Endothelial cell of umbilical vein (primary cell): ENCODE results near the gene DGKG. TPM values are rescaled to one million over a fixed set of nuclear protein-coding genes. Genes with fewer than 3 reads are reported as not detected.

Source experiments
- BruUV-seq: library from RNA; stranded (reverse); fragments of 400-500 nt; replicated peaks from 2 replicates; lab custom pipeline; 2021; lab: Mats Ljungman, UMichigan
- CTCF ChIA-PET: fragments of 300-600, 350-600 bp; sonication (Branson Sonifier 250); formaldehyde crosslinking; loops from one replicate; lab custom pipeline; 2021; ENCODE audit warnings: antibody characterized with exemption, inconsistent platforms; lab: Charles Lee
- POLR2A ChIA-PET: fragments of 300-600, 350-600 bp; sonication (Branson Sonifier 250); formaldehyde crosslinking; loops from one replicate; lab custom pipeline; 2021; ENCODE audit warnings: antibody characterized with exemption, inconsistent platforms; lab: Charles Lee
- DNase-seq: peaks from one replicate; pipeline ENCODE4 v3.0.0-alpha.2; 2011; ENCODE audit warnings: low read depth, low spot score
- FAIRE-seq: peaks from 2 replicates; lab custom pipeline; 2011; peaks lifted over from hg19 to GRCh38; lab: Jason Lieb, UNC
- H2AFZ ChIP-seq: 2 replicates; pipeline ENCODE4 v1.6.0; 2012; ENCODE audit warnings: low read depth, low read length, control low read depth, inconsistent platforms
- H3K27ac ChIP-seq: 2 replicates; pipeline ENCODE4 v1.5.1; 2011; ENCODE audit warnings: low read depth, mild to moderate bottlenecking, control low read depth, low read length, moderate library complexity; ENCODE audit not compliant: insufficient read depth
- H3K27me3 ChIP-seq, 2 experiments: 2 replicates each; pipeline versions ENCODE4 v1.6.0 to v1.6.1; 2011; ENCODE audit warnings: low read length in 2 of 2, mixed read lengths in 1 of 2; ENCODE audit not compliant: control insufficient read depth in 2 of 2, insufficient read depth in 2 of 2
- H3K36me3 ChIP-seq, 2 experiments: 2 replicates in 1 of 2; 3 replicates in 1 of 2; pipeline ENCODE4 v1.5.1; 2011; ENCODE audit warnings: low read length in 2 of 2, mild to moderate bottlenecking in 1 of 2, moderate library complexity in 1 of 2; ENCODE audit not compliant: control insufficient read depth in 2 of 2, insufficient read depth in 2 of 2; ENCODE audit errors: extremely low read depth in 1 of 2
- H3K4me1 ChIP-seq: 3 replicates; pipeline ENCODE4 v1.5.1; 2011; ENCODE audit warnings: mild to moderate bottlenecking, low read length; ENCODE audit not compliant: control insufficient read depth, insufficient read depth; ENCODE audit errors: extremely low read depth
- H3K4me2 ChIP-seq: 2 replicates; pipeline ENCODE4 v1.6.1; 2011; ENCODE audit warnings: low read length, control low read depth, mixed read lengths; ENCODE audit not compliant: insufficient read depth
- H3K4me3 ChIP-seq, 3 experiments: fragments of 200-600 bp in 1 of 3; sonication (generic), shearing (Covaris generic) in 1 of 3; replicated peaks in 1 of 3; 2 replicates each; pipeline ENCODE4 v1.5.1; 2011 to 2016; ENCODE audit warnings: control low read depth in 3 of 3, low read length in 3 of 3, mild to moderate bottlenecking in 2 of 3, inconsistent platforms in 1 of 3, low read depth in 1 of 3, moderate library complexity in 1 of 3; ENCODE audit not compliant: insufficient read depth in 1 of 3
- H3K79me2 ChIP-seq: 2 replicates; pipeline ENCODE4 v1.6.0; 2012; ENCODE audit warnings: low read length, inconsistent platforms; ENCODE audit not compliant: control insufficient read depth, insufficient read depth
- H3K9ac ChIP-seq: replicated peaks from 2 replicates; pipeline ENCODE3; 2011; ENCODE audit warnings: low read length, control low read depth; ENCODE audit not compliant: insufficient read depth; ENCODE audit errors: extremely low read depth
- H3K9me1 ChIP-seq: replicated peaks from 3 replicates; pipeline ENCODE4 v1.6.0; 2011; ENCODE audit warnings: mild to moderate bottlenecking, low read length; ENCODE audit not compliant: control insufficient read depth, insufficient read depth; ENCODE audit errors: extremely low read depth
- H3K9me3 ChIP-seq: replicated peaks from 2 replicates; pipeline ENCODE4 v1.5.1; 2012; ENCODE audit warnings: low read length, inconsistent platforms; ENCODE audit not compliant: control insufficient read depth, insufficient read depth
- H4K20me1 ChIP-seq: replicated peaks from 2 replicates; pipeline ENCODE3; 2011; ENCODE audit warnings: mild to moderate bottlenecking, low read length; ENCODE audit not compliant: control insufficient read depth, insufficient read depth; ENCODE audit errors: extremely low read depth
- EZH2 ChIP-seq: IDR thresholded peaks from 2 replicates; pipeline ENCODE4 v1.6.1; 2012; ENCODE audit warnings: borderline replicate concordance, low read depth, mild to moderate bottlenecking, moderate library complexity, low read length, inconsistent platforms; ENCODE audit not compliant: severe bottlenecking
- FOS ChIP-seq: IDR thresholded peaks from 2 replicates; pipeline ENCODE4 v1.6.1; 2011; ENCODE audit warnings: mild to moderate bottlenecking, low read length, moderate library complexity, borderline replicate concordance; ENCODE audit not compliant: insufficient read depth
- GATA2 ChIP-seq: IDR thresholded peaks from 2 replicates; pipeline ENCODE4 v1.7.0; 2011; ENCODE audit warnings: low read depth, mild to moderate bottlenecking, moderate library complexity, mixed read lengths, low read length; ENCODE audit not compliant: insufficient read length, insufficient read depth
- JUN ChIP-seq: IDR thresholded peaks from 2 replicates; pipeline ENCODE4 v1.6.1; 2011; ENCODE audit warnings: borderline replicate concordance, low read depth; ENCODE audit not compliant: insufficient read length, insufficient read depth
- MYC ChIP-seq: IDR thresholded peaks from one replicate; pipeline ENCODE4 v1.6.1; 2011; ENCODE audit warnings: mild to moderate bottlenecking, low read depth, low read length
- POLR2A ChIP-seq: IDR thresholded peaks from 2 replicates; pipeline ENCODE4 v1.6.1; 2012; ENCODE audit warnings: low read depth, mild to moderate bottlenecking, control low read depth, low read length
- POLR2AphosphoS5 ChIP-seq: IDR thresholded peaks from 2 replicates; pipeline ENCODE4 v1.6.1; 2012; ENCODE audit warnings: low read depth, mild to moderate bottlenecking, control low read depth, low read length, moderate library complexity; ENCODE audit not compliant: insufficient read depth
- dilution Hi-C: fragments of 300-500 bp; cut with MboI; formaldehyde crosslinking; loops from one replicate; pipeline ENCODE4 v1.15.0; 2019; ENCODE audit warnings: low sequenced_read_pairs; ENCODE audit not compliant: extremely low pct_ligation_motif_present
- intact Hi-C: fragments of 100-400 bp; cut with micrococcal nuclease; formaldehyde crosslinking; loops from one replicate; pipeline ENCODE4 v1.10.0; 2022
- polyA plus RNA-seq, 4 experiments: library from polyadenylated mRNA; depleted of rRNA in 3 of 4; stranded (reverse) in 3 of 4; unstranded in 1 of 4; fragments of >200 nt; gene quantifications; 2 replicates each; pipeline versions ENCODE4 v1.2.1 to v1.2.3, GENCODE V29; 2011 to 2012; ENCODE audit warnings: missing spikeins in 1 of 4
- total RNA-seq: library from RNA; stranded (reverse); gene quantifications from 2 replicates; pipeline ENCODE4 v1.2.3, GENCODE V29; 2021
- TF ChIP-seq, protein P1 (sequence below): IDR thresholded peaks from 2 replicates; pipeline ENCODE4 v1.6.1; 2011; ENCODE audit not compliant: insufficient read depth, insufficient read length
- TF ChIP-seq, protein P2 (sequence below), 2 donors: IDR thresholded peaks; 1 replicate in 1 of 2; 2 replicates in 1 of 2; pipeline ENCODE4 v1.5.1; 2011; ENCODE audit warnings: low read length in 2 of 2, mild to moderate bottlenecking in 2 of 2, moderate library complexity in 2 of 2, control low read depth in 1 of 2, inconsistent platforms in 1 of 2, low read depth in 1 of 2; ENCODE audit not compliant: insufficient read depth in 1 of 2; ENCODE audit errors: extremely low read depth in 1 of 2

The DGKG gene
- total and polyA plus RNA-seq, 2 donors (not counting 3 experiments of a cell fraction or from before 2014, with no cell fraction given), result not detected

DNA sequence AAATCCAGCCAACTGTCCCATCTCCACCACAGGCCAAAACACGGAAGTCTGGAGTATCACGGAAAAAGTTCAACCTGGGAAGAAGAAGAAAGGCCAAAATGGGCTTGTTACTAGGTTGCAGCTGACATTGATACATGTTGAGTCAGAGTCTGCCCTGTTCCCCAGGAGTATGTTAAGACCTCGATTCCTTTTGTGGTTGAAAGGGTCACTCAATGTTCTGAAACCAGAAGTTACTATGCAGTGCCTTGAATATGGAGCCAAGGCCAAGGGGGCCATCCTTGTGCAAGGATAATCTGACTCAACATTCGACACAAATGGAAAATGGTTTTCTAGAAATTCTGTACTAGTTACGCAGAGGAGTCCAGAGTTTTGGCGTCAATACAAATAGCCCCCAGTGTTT is 104.2 kb downstream of the DGKG start:
- Histone ChIP-seq H3K9me3 (no peaks in the 10 kb centered on the region), H3K4me2 (no peak overlapping the region), H3K9ac (no peak overlapping the region), H2AFZ (no peak overlapping the region), H3K36me3 (no peaks in the 10 kb centered on the region), H3K27ac (no peak overlapping the region), H3K4me3 (no peak overlapping the region), H3K4me1 (no peaks in the 10 kb centered on the region), H3K9me1 (no peaks in the 10 kb centered on the region), H4K20me1 (no peaks in the 10 kb centered on the region), H3K79me2 (no peaks in the 10 kb centered on the region), H3K27me3 (peaks cover under 1 to 2% of the 10 kb centered on the region in 2 experiments)
- CTCF ChIA-PET, result interaction anchor here (1.2 to 5.1 kb wide), 3 partner anchors 275 to 598 kb away, joined by 4 to 124 read pairs (median 22); no protein-coding TSS in a partner anchor
- no TSS peak for BruUV-seq
- TF ChIP-seq EZH2 (no peak), MYC (no peak), JUN (no peak), GATA2 (no peak), POLR2AphosphoS5 (no peak), POLR2A (no peak), FOS (no peak)
- TF ChIP-seq, protein P1, sequence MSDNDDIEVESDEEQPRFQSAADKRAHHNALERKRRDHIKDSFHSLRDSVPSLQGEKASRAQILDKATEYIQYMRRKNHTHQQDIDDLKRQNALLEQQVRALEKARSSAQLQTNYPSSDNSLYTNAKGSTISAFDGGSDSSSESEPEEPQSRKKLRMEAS, result no peak
- TF ChIP-seq, protein P2, sequence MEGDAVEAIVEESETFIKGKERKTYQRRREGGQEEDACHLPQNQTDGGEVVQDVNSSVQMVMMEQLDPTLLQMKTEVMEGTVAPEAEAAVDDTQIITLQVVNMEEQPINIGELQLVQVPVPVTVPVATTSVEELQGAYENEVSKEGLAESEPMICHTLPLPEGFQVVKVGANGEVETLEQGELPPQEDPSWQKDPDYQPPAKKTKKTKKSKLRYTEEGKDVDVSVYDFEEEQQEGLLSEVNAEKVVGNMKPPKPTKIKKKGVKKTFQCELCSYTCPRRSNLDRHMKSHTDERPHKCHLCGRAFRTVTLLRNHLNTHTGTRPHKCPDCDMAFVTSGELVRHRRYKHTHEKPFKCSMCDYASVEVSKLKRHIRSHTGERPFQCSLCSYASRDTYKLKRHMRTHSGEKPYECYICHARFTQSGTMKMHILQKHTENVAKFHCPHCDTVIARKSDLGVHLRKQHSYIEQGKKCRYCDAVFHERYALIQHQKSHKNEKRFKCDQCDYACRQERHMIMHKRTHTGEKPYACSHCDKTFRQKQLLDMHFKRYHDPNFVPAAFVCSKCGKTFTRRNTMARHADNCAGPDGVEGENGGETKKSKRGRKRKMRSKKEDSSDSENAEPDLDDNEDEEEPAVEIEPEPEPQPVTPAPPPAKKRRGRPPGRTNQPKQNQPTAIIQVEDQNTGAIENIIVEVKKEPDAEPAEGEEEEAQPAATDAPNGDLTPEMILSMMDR (IDR thresholded peaks at IDR 0.05; ENCODE audit: extremely low read depth in 1 of 2, insufficient read depth in 1 of 2, low read depth in 1 of 2, low read length in 2 of 2), result no peak
- intact Hi-C loops, result loop anchor here (5.0 kb wide), 2 partner anchors 276 to 564 kb away; no protein-coding TSS in a partner anchor
- DNase-seq, result no peak
- POLR2A ChIA-PET, result no interaction called here
- no peak for FAIRE-seq
- dilution Hi-C loops, result no loop called here
